H1 (cell line): Measurements from ENCODE around the gene CDCP1. TPM values are rescaled to one million over a fixed set of nuclear protein-coding genes. Genes with fewer than 3 reads are reported as not detected.

ENCODE experiments used
- CTCF ChIA-PET: fragments of 300-600 bp; sonication (Branson Sonifier 250); formaldehyde crosslinking; loops from one replicate; lab custom pipeline; 2021; ENCODE audit not compliant: partially characterized antibody; lab: Charles Lee
- POLR2A ChIA-PET: fragments of 300-600 bp; sonication (Branson Sonifier 250); formaldehyde crosslinking; loops from one replicate; lab custom pipeline; 2021; ENCODE audit warnings: inconsistent platforms; ENCODE audit not compliant: partially characterized antibody; lab: Charles Lee
- DNase-seq, 2 experiments: peaks; one replicate each; pipeline versions ENCODE4 v3.0.0 to v3.0.0-alpha.2; 2010 to 2022; ENCODE audit warnings: low spot score in 2 of 2, low read depth in 1 of 2, mixed read lengths in 1 of 2
- FAIRE-seq: peaks from 2 replicates; lab custom pipeline; 2011; peaks lifted over from hg19 to GRCh38; lab: Jason Lieb, UNC
- H2AFZ ChIP-seq: 2 replicates; pipeline ENCODE4 v1.8.1; 2012; ENCODE audit warnings: low read length, inconsistent platforms
- H2AK5ac ChIP-seq: 2 replicates; pipeline ENCODE4 v1.6.1; 2013; ENCODE audit warnings: low read depth, low read length
- H2BK120ac ChIP-seq: replicated peaks from 2 replicates; pipeline ENCODE3; 2013; ENCODE audit warnings: low read depth, low read length, inconsistent platforms
- H2BK12ac ChIP-seq: 2 replicates; pipeline ENCODE4 v1.6.1; 2013; ENCODE audit warnings: low read depth, low read length
- H2BK15ac ChIP-seq: 2 replicates; pipeline ENCODE4 v1.6.1; 2013; ENCODE audit warnings: low read length
- H2BK20ac ChIP-seq: 2 replicates; pipeline ENCODE4 v1.6.1; 2013; ENCODE audit warnings: low read length
- H2BK5ac ChIP-seq: 2 replicates; pipeline ENCODE4 v1.6.1; 2013; ENCODE audit warnings: low read depth, low read length
- H3K14ac ChIP-seq: 2 replicates; pipeline ENCODE4 v1.6.1; 2013; ENCODE audit warnings: inconsistent platforms; ENCODE audit not compliant: insufficient read length
- H3K18ac ChIP-seq: 2 replicates; pipeline ENCODE4 v1.6.1; 2013; ENCODE audit warnings: low read length; ENCODE audit errors: extremely low read depth
- H3K23ac ChIP-seq: 2 replicates; pipeline ENCODE4 v1.6.1; 2013; ENCODE audit warnings: inconsistent platforms; ENCODE audit not compliant: insufficient read length
- H3K23me2 ChIP-seq: 2 replicates; pipeline ENCODE4 v1.6.1; 2013; ENCODE audit warnings: low read depth, low read length
- H3K27ac ChIP-seq: 2 replicates; pipeline ENCODE4 v1.6.1; 2011; ENCODE audit warnings: low read depth, low read length, inconsistent platforms
- H3K27me3 ChIP-seq, 4 experiments: replicated peaks in 1 of 4; 1 replicate in 1 of 4; 2 replicates in 3 of 4; pipeline versions ENCODE4 v1.6.1 to v1.8.1; 2011 to 2013; ENCODE audit warnings: low read length in 3 of 4, mild to moderate bottlenecking in 3 of 4, inconsistent platforms in 2 of 4, mixed read lengths in 2 of 4, moderate library complexity in 1 of 4; ENCODE audit not compliant: control insufficient read depth in 3 of 4, insufficient read depth in 3 of 4; ENCODE audit errors: extremely low read depth in 1 of 4
- H3K36me3 ChIP-seq, 4 experiments: 2 replicates each; pipeline versions ENCODE4 v1.6.1 to v1.8.1; 2011 to 2013; ENCODE audit warnings: mild to moderate bottlenecking in 4 of 4, low read length in 3 of 4, moderate library complexity in 2 of 4, control low read depth in 1 of 4, inconsistent platforms in 1 of 4; ENCODE audit not compliant: insufficient read depth in 4 of 4, control insufficient read depth in 2 of 4
- H3K4ac ChIP-seq: replicated peaks from 2 replicates; pipeline ENCODE3; 2013; ENCODE audit warnings: low read length, low read depth, mixed read lengths, inconsistent platforms; ENCODE audit not compliant: insufficient read length
- H3K4me1 ChIP-seq, 4 experiments: replicated peaks in 1 of 4; 1 replicate in 1 of 4; 2 replicates in 3 of 4; pipeline versions ENCODE4 v1.6.1 to v1.8.1; 2011 to 2013; ENCODE audit warnings: low read length in 3 of 4, inconsistent platforms in 2 of 4, mixed read lengths in 1 of 4; ENCODE audit not compliant: insufficient read depth in 4 of 4, control insufficient read depth in 3 of 4
- H3K4me2 ChIP-seq, 2 experiments: 2 replicates each; pipeline versions ENCODE4 v1.6.1 to v1.8.1; 2011 to 2013; ENCODE audit warnings: low read depth in 2 of 2, low read length in 2 of 2, control low read depth in 1 of 2, inconsistent platforms in 1 of 2, mild to moderate bottlenecking in 1 of 2; ENCODE audit not compliant: insufficient read depth in 1 of 2
- H3K4me3 ChIP-seq, 4 experiments: fragments of 200-600, 300-600 bp in 1 of 4; sonication (generic), shearing (Covaris generic), sonication (Bioruptor Twin) in 1 of 4; 2 replicates each; pipeline versions ENCODE4 v1.5.1 to v1.8.1; 2011 to 2016; ENCODE audit warnings: low read length in 4 of 4, low read depth in 3 of 4, control low read depth in 2 of 4, inconsistent platforms in 2 of 4, mild to moderate bottlenecking in 2 of 4, mixed read lengths in 1 of 4, moderate library complexity in 1 of 4; ENCODE audit not compliant: insufficient read depth in 2 of 4; ENCODE audit errors: extremely low read depth in 1 of 4
- H3K56ac ChIP-seq: replicated peaks from 2 replicates; pipeline ENCODE3; 2013; ENCODE audit warnings: low read depth, mild to moderate bottlenecking, mixed read lengths, low read length, inconsistent platforms; ENCODE audit not compliant: insufficient read length
- H3K79me1 ChIP-seq: 2 replicates; pipeline ENCODE4 v1.6.1; 2013; ENCODE audit warnings: low read depth, low read length, control low read depth
- H3K79me2 ChIP-seq, 2 experiments: 2 replicates each; pipeline versions ENCODE4 v1.6.1 to v1.8.1; 2012 to 2013; ENCODE audit warnings: low read length in 2 of 2, mild to moderate bottlenecking in 2 of 2, inconsistent platforms in 1 of 2; ENCODE audit not compliant: insufficient read depth in 2 of 2, control insufficient read depth in 1 of 2
- H3K9ac ChIP-seq, 4 experiments: replicated peaks in 1 of 4; 1 replicate in 1 of 4; 2 replicates in 3 of 4; pipeline versions ENCODE4 v1.6.1 to v1.8.1; 2011 to 2013; ENCODE audit warnings: low read depth in 3 of 4, low read length in 3 of 4, control low read depth in 2 of 4, mild to moderate bottlenecking in 2 of 4, moderate library complexity in 2 of 4, inconsistent platforms in 1 of 4; ENCODE audit errors: extremely low read depth in 1 of 4
- H3K9me3 ChIP-seq, 2 experiments: 2 replicates each; pipeline versions ENCODE4 v1.6.1 to v1.8.1; 2012 to 2013; ENCODE audit warnings: mild to moderate bottlenecking in 2 of 2, moderate library complexity in 2 of 2, control low read depth in 1 of 2, inconsistent platforms in 1 of 2, low read depth in 1 of 2, low read length in 1 of 2, mixed read lengths in 1 of 2; ENCODE audit not compliant: insufficient read depth in 2 of 2
- H4K20me1 ChIP-seq, 2 experiments: replicated peaks in 1 of 2; 2 replicates each; pipeline versions ENCODE3 to v1.8.1; 2011 to 2013; ENCODE audit warnings: inconsistent platforms in 2 of 2, low read length in 2 of 2, mild to moderate bottlenecking in 1 of 2; ENCODE audit not compliant: insufficient read depth in 2 of 2, control insufficient read depth in 1 of 2
- H4K5ac ChIP-seq: 2 replicates; pipeline ENCODE4 v1.6.1; 2013; ENCODE audit warnings: low read length, low read depth, mixed read lengths, inconsistent platforms; ENCODE audit not compliant: insufficient read length
- H4K8ac ChIP-seq: 2 replicates; pipeline ENCODE4 v1.8.0; 2013; ENCODE audit warnings: mild to moderate bottlenecking, moderate library complexity, low read length, inconsistent platforms; ENCODE audit not compliant: insufficient read depth; ENCODE audit errors: extremely low read depth
- H4K91ac ChIP-seq: replicated peaks from 2 replicates; pipeline ENCODE3; 2013; ENCODE audit warnings: low read length, mixed read lengths, inconsistent platforms; ENCODE audit not compliant: insufficient read length
- CBX8 ChIP-seq: fragments of 300-800, 300-1000 bp; sonication (generic); IDR thresholded peaks from 2 replicates; pipeline ENCODE4 v1.7.1; 2016; ENCODE audit warnings: low read depth, low read length, borderline replicate concordance
- CEBPB ChIP-seq: IDR thresholded peaks from 2 replicates; pipeline ENCODE4 v1.6.1; 2012; ENCODE audit warnings: low read depth, low read length
- CREB1 ChIP-seq: IDR thresholded peaks from 2 replicates; pipeline ENCODE4 v1.6.1; 2012; ENCODE audit warnings: inconsistent platforms
- EP300 ChIP-seq, 2 experiments: IDR thresholded peaks; 1 replicate in 1 of 2; 2 replicates in 1 of 2; pipeline ENCODE4 v1.6.1; 2011 to 2012; ENCODE audit warnings: low read depth in 2 of 2, low read length in 2 of 2, mild to moderate bottlenecking in 2 of 2, borderline replicate concordance in 1 of 2, inconsistent platforms in 1 of 2, moderate library complexity in 1 of 2
- EZH2 ChIP-seq: fragments of 200-600 bp; sonication (generic); IDR thresholded peaks from 2 replicates; pipeline ENCODE4 v1.7.1; 2012; ENCODE audit warnings: low read depth, mild to moderate bottlenecking, moderate library complexity, low read length, inconsistent platforms; ENCODE audit not compliant: severe bottlenecking
- HDAC2 ChIP-seq, 2 experiments: fragments of 300-600 bp in 1 of 2; sonication (generic) in 1 of 2; IDR thresholded peaks; 2 replicates each; pipeline ENCODE4 v1.6.1; 2011 to 2012; ENCODE audit warnings: low read depth in 2 of 2, low read length in 2 of 2, mild to moderate bottlenecking in 2 of 2, moderate library complexity in 2 of 2, borderline replicate concordance in 1 of 2, inconsistent platforms in 1 of 2
- JUN ChIP-seq: IDR thresholded peaks from 2 replicates; pipeline ENCODE4 v1.6.1; 2011; ENCODE audit warnings: low read depth, mild to moderate bottlenecking, improper control_type of control experiment, low read length
- KDM1A ChIP-seq: fragments of 200-600, 300-600 bp; sonication (generic); IDR thresholded peaks from 2 replicates; pipeline ENCODE4 v1.7.1; 2016; ENCODE audit warnings: mild to moderate bottlenecking, low read length, borderline replicate concordance
- POLR2A ChIP-seq, 2 experiments: IDR thresholded peaks; 1 replicate in 1 of 2; 2 replicates in 1 of 2; pipeline ENCODE4 v1.6.1; 2011; ENCODE audit warnings: low read depth in 2 of 2, low read length in 2 of 2, mild to moderate bottlenecking in 2 of 2; ENCODE audit errors: control extremely low read depth in 1 of 2
- RAD21 ChIP-seq, 2 experiments: IDR thresholded peaks in 1 of 2; conservative IDR thresholded peaks in 1 of 2; 2 replicates each; pipeline ENCODE4 v1.6.1; 2011; ENCODE audit warnings: low read depth in 2 of 2, low read length in 2 of 2, improper control_type of control experiment in 1 of 2, inconsistent platforms in 1 of 2, mild to moderate bottlenecking in 1 of 2, moderate library complexity in 1 of 2
- RNF2 ChIP-seq: fragments of 200-900, 300-1000 bp; sonication (generic); IDR thresholded peaks from 2 replicates; pipeline ENCODE4 v1.7.1; 2016; ENCODE audit warnings: borderline replicate concordance, low read depth, mild to moderate bottlenecking, antibody characterized with exemption, low read length; ENCODE audit not compliant: poor library complexity, severe bottlenecking; ENCODE audit errors: missing control alignments
- TAF7 ChIP-seq: optimal IDR thresholded peaks from 2 replicates; pipeline ENCODE3; 2011; ENCODE audit warnings: low read depth, mild to moderate bottlenecking, inconsistent platforms, low read length, moderate library complexity, borderline replicate concordance
- WGBS, 2 experiments: shearing (Covaris generic) in 1 of 2; methylation state at CpG; one replicate each; pipeline versions ENCODE4 v1.1.6 to v1.1.7; 2013 to 2015; ENCODE audit warnings: low lambda C conversion rate in 2 of 2, mixed read lengths in 2 of 2, inconsistent platforms in 1 of 2, low coverage in 1 of 2, missing lambda C conversion rate in 1 of 2; ENCODE audit not compliant: insufficient replicate concordance in 2 of 2, insufficient coverage in 1 of 2, insufficient read length in 1 of 2; ENCODE audit errors: extremely low coverage in 1 of 2, missing lambda C conversion rate in 1 of 2; 5-methylcytosine and 5-hydroxymethylcytosine counted together
- polyA plus RNA-seq, 7 experiments: library from polyadenylated mRNA; depleted of rRNA in 3 of 7; stranded (reverse) in 5 of 7; unstranded in 2 of 7; fragments of >200 nt in 5 of 7; fragments of 200-250 nt in 2 of 7; gene quantifications; 1 replicate in 5 of 7; 2 replicates in 1 of 7; 4 replicates in 1 of 7; pipeline versions ENCODE4 v1.2.1 to v1.2.3, GENCODE V29; 2011 to 2013; ENCODE audit warnings: missing spikeins in 2 of 7, mixed read lengths in 2 of 7
- total RNA-seq: library from RNA; stranded (reverse); fragmentation: NEBNext Ultra II Directional; extraction: Animal tissue kit (Norgen Biotek cat#: 25700); gene quantifications from 2 replicates; pipeline ENCODE4 v1.2.1, GENCODE V29; 2021

The CDCP1 gene
- total and polyA plus RNA-seq, 2 of the 8 experiments (the other 6 are each of a cell fraction or from before 2014, with no cell fraction given): 10.0 to 23.3 TPM

DNA sequence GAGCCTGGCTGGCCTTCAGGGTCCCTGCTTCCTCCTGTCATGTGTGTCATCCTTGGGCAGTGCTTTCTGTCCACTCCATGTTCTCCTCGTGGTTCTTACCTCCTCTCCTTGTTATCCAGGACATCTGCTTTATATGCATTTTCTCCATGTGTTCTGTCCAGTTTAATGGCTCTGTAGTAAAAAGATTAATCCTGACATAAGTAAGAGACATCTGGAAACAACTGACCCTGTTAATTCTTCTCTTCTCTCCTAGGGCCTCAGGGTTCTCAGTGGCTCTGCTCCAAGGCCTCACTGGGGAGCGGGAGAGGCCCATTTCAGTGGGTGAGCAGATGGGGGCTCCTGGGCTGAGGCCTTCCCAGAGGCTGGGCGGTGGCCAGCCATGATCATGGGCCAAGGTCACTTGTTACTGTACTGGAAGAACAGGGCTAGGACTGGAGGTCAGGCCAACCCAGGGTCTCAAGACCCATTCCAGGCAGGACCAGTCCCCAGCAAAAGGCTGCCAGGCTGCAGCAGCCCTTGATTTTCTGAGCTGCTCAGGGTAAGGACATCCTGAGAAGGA is 20.2 kb upstream of the CDCP1 start:
- POLR2A ChIA-PET: interaction anchor here (2.1 kb wide), 1 partner anchor 21 kb away, joined by 8 read pairs; the partner anchor contains the start of gene CDCP1
- TF ChIP-seq JUN (no peak), RNF2 (no peak), EZH2 (no peak), RAD21 (IDR thresholded peaks at IDR 0.05 in 1 of 2, conservative IDR thresholded peaks at IDR 0.05 in 1 of 2; ENCODE audit: low read depth in 2 of 2, low read length in 2 of 2) (no peak), EP300 (IDR thresholded peaks at IDR 0.05; ENCODE audit: borderline replicate concordance in 1 of 2, low read depth in 2 of 2, low read length in 2 of 2) (no peak), POLR2A (IDR thresholded peaks at IDR 0.05; ENCODE audit: control extremely low read depth in 1 of 2, low read depth in 2 of 2, low read length in 2 of 2) (no peak), CREB1 (no peak), CEBPB (no peak), KDM1A (no peak), TAF7 (no peak), CBX8 (no peak), HDAC2 (IDR thresholded peaks at IDR 0.05; ENCODE audit: borderline replicate concordance in 1 of 2, low read depth in 2 of 2, low read length in 2 of 2) (no peak)

More for the DNA sequence above, 20.2 kb upstream of the CDCP1 start:
- H2BK20ac ChIP-seq: no peak overlapping the region
- FAIRE-seq: no peak
- H2AK5ac ChIP-seq: no peak overlapping the region
- H3K4me3 ChIP-seq: no peak overlapping the region
- H4K8ac ChIP-seq: no peak overlapping the region
- H2AFZ ChIP-seq: peak overlapping the region; percentile 12; the same call in 1 of the 2 replicates
- H3K9ac ChIP-seq: no peak overlapping the region
- H3K23ac ChIP-seq: no peak overlapping the region
- H3K4me1 ChIP-seq: peaks cover 1 to 9% (median 5%) of the 10 kb centered on the region in 4 experiments; a peak in 6 of 7 replicates
- no peak overlapping the region for H4K91ac ChIP-seq
- H3K36me3 ChIP-seq: no peaks in the 10 kb centered on the region
- H3K14ac ChIP-seq: no peak overlapping the region
- no peak overlapping the region for H3K4me2 ChIP-seq
- no peaks in the 10 kb centered on the region for H3K79me2 ChIP-seq
- H3K9me3 ChIP-seq: no peaks in the 10 kb centered on the region
- H2BK5ac ChIP-seq: no peak overlapping the region
- H3K56ac ChIP-seq: no peak overlapping the region
- H3K79me1 ChIP-seq: no peaks in the 10 kb centered on the region
- 87% methylated on average over 3 of the region's 3 CpGs; no CpG with 5 or more reads in 1 of the 2 experiments for WGBS, 2 experiments
- no peak overlapping the region for H2BK15ac ChIP-seq
- H4K5ac ChIP-seq: no peak overlapping the region
- H4K20me1 ChIP-seq: no peaks in the 10 kb centered on the region
- H3K27ac ChIP-seq: no peak overlapping the region
- no peak overlapping the region for H3K4ac ChIP-seq
- H2BK12ac ChIP-seq: peak overlapping the region; percentile 45; the same call in 1 of the 2 replicates
- no peak overlapping the region for H2BK120ac ChIP-seq
- peaks cover 0 to 6% (median 0%) of the 10 kb centered on the region in 4 experiments; a peak in 2 of 7 replicates for H3K27me3 ChIP-seq
- no peaks in the 10 kb centered on the region for H3K23me2 ChIP-seq
- CTCF ChIA-PET: interaction anchor here (0.7 to 2.2 kb wide), 5 partner anchors 10 to 128 kb away, joined by 3 to 5 read pairs (median 4); no protein-coding TSS in a partner anchor
- DNase-seq: no peak
- no peak overlapping the region for H3K18ac ChIP-seq
